MM.1S (cell line): ENCODE measurements around the gene TTC7B.

Experiments
- DNase-seq: peaks from one replicate; pipeline ENCODE4 v3.0.0-alpha.2; 2015
- H2AFZ ChIP-seq: fragments of 300-600 bp; sonication (generic); 2 replicates; pipeline ENCODE4 v1.6.0; 2016; ENCODE audit warnings: antibody characterized with exemption, low read length
- H3F3A ChIP-seq: fragments of 300-600 bp; sonication (generic); 2 replicates; pipeline ENCODE4 v1.6.1; 2016; ENCODE audit warnings: mild to moderate bottlenecking, antibody characterized with exemption, low read length, moderate library complexity, mixed read lengths; ENCODE audit not compliant: insufficient read depth
- H3K27ac ChIP-seq: fragments of 300-600 bp; sonication (generic); 2 replicates; pipeline ENCODE4 v1.5.1; 2016; ENCODE audit warnings: mild to moderate bottlenecking, low read length
- H3K27me3 ChIP-seq: fragments of 300-600 bp; sonication (generic); replicated peaks from 2 replicates; pipeline ENCODE4 v1.6.0; 2016; ENCODE audit warnings: low read length; ENCODE audit not compliant: insufficient read depth
- H3K36me3 ChIP-seq: fragments of 300-600 bp; sonication (generic); replicated peaks from 2 replicates; pipeline ENCODE4 v1.6.1; 2016; ENCODE audit warnings: mild to moderate bottlenecking, low read length, mixed read lengths; ENCODE audit not compliant: insufficient read depth
- H3K4me1 ChIP-seq: fragments of 300-600 bp; sonication (generic); 2 replicates; pipeline ENCODE4 v1.6.1; 2016; ENCODE audit warnings: low read length, mixed read lengths
- H3K4me2 ChIP-seq: fragments of 300-600 bp; sonication (generic); 2 replicates; pipeline ENCODE4 v1.6.0; 2016; ENCODE audit warnings: low read depth, low read length
- H3K4me3 ChIP-seq: fragments of 300-600 bp; sonication (generic); 2 replicates; pipeline ENCODE4 v1.5.1; 2016; ENCODE audit warnings: low read length, mixed read lengths
- H3K79me2 ChIP-seq: fragments of 300-600 bp; sonication (generic); 2 replicates; pipeline ENCODE4 v1.6.1; 2016; ENCODE audit warnings: mixed run types, low read length, mixed read lengths
- H3K9ac ChIP-seq: fragments of 300-600 bp; sonication (generic); 2 replicates; pipeline ENCODE4 v1.6.1; 2016; ENCODE audit warnings: low read length, mixed read lengths
- H3K9me2 ChIP-seq: fragments of 300-600 bp; sonication (generic); replicated peaks from 2 replicates; pipeline ENCODE4 v1.6.1; 2016; ENCODE audit warnings: mild to moderate bottlenecking, low read length, mixed read lengths; ENCODE audit not compliant: insufficient read depth
- H3K9me3 ChIP-seq: fragments of 300-600 bp; sonication (generic); replicated peaks from 2 replicates; pipeline ENCODE4 v1.6.1; 2016; ENCODE audit warnings: mild to moderate bottlenecking, low read length, mixed read lengths; ENCODE audit not compliant: insufficient read depth
- H4K20me1 ChIP-seq: fragments of 300-600 bp; sonication (generic); 2 replicates; pipeline ENCODE4 v1.6.1; 2016; ENCODE audit warnings: mild to moderate bottlenecking, low read length, moderate library complexity, mixed read lengths; ENCODE audit not compliant: insufficient read depth
- CTCF ChIP-seq: fragments of 300-600 bp; sonication (generic); IDR thresholded peaks from 2 replicates; pipeline ENCODE4 v1.5.1; 2016; ENCODE audit warnings: antibody characterized with exemption, low read length, mixed read lengths
- EZH2 ChIP-seq: fragments of 300-600 bp; sonication (generic); optimal IDR thresholded peaks from 2 replicates; pipeline ENCODE3; 2017; ENCODE audit warnings: low read depth, mild to moderate bottlenecking, antibody characterized with exemption, low read length, mixed read lengths
- EZH2phosphoT487 ChIP-seq: fragments of 300-600 bp; sonication (generic); IDR thresholded peaks from 2 replicates; pipeline ENCODE4 v1.6.1; 2018; ENCODE audit warnings: antibody characterized with exemption, low read length

The TTC7B gene

GRCh38 chr14:90544971-90545370 is 271.3 kb downstream of the TTC7B start:
- no peaks in the 10 kb centered on the region for H3K79me2 ChIP-seq
- TF ChIP-seq EZH2 (no peak), CTCF (no peak), EZH2phosphoT487 (no peak)
- H3K9me2 ChIP-seq, result no peaks in the 10 kb centered on the region
- H3K27ac ChIP-seq, result no peak overlapping the region
- H3K9ac ChIP-seq, result no peak overlapping the region
- H3K4me1 ChIP-seq, result no peaks in the 10 kb centered on the region
- no peaks in the 10 kb centered on the region for H3K27me3 ChIP-seq
- H2AFZ ChIP-seq, result no peak overlapping the region
- no peak for DNase-seq
- H3K4me2 ChIP-seq, result no peak overlapping the region
- no peaks in the 10 kb centered on the region for H3K36me3 ChIP-seq
- no peaks in the 10 kb centered on the region for H3F3A ChIP-seq
- H4K20me1 ChIP-seq, result no peaks in the 10 kb centered on the region
- H3K9me3 ChIP-seq, result no peaks in the 10 kb centered on the region
- no peak overlapping the region for H3K4me3 ChIP-seq

DNA sequence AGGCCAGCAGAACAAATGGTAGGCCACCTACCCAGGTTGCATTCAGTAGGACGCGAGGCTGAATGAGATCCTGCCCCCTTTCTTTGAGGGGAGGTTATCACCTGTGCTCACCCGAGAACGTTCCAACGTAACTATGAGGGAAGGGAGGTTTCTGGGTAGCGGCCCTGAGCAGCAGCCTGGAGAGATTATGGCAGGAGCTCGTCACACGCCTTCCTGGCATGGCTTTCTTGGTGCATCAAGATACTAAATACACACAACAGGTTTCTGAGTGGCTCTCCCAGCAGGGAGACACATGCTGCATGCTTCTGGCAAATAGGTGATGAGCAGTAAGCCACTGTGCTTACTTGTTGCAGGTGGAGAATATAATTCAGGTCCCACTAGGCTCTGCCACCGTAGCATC is 271.7 kb downstream of the TTC7B start:
- Histone ChIP-seq H3K27me3 (no peaks in the 10 kb centered on the region), H3K27ac (no peak overlapping the region), H3F3A (no peaks in the 10 kb centered on the region), H3K9me3 (no peaks in the 10 kb centered on the region), H3K4me3 (no peak overlapping the region), H3K9ac (no peak overlapping the region), H3K9me2 (no peaks in the 10 kb centered on the region), H3K4me1 (no peaks in the 10 kb centered on the region), H2AFZ (no peak overlapping the region), H3K36me3 (no peaks in the 10 kb centered on the region), H3K4me2 (no peak overlapping the region), H4K20me1 (no peaks in the 10 kb centered on the region), H3K79me2 (no peaks in the 10 kb centered on the region)
- TF ChIP-seq EZH2 (no peak), EZH2phosphoT487 (no peak), CTCF (no peak)
- no peak for DNase-seq

- Histone ChIP-seq H3K36me3 (no peaks in the 10 kb centered on the region), H3K9me3 (no peaks in the 10 kb centered on the region), H2AFZ (no peak overlapping the region), H3K27ac (no peak overlapping the region), H3K4me3 (no peak overlapping the region), H3K27me3 (no peaks in the 10 kb centered on the region), H3K4me1 (no peaks in the 10 kb centered on the region), H3K9ac (no peak overlapping the region), H3F3A (no peaks in the 10 kb centered on the region), H3K4me2 (no peak overlapping the region), H4K20me1 (no peaks in the 10 kb centered on the region), H3K9me2 (no peaks in the 10 kb centered on the region), H3K79me2 (no peaks in the 10 kb centered on the region)
- TF ChIP-seq CTCF, result no peak
- DNase-seq, result no peak
These were observed 272.4 kb downstream of the TTC7B start for GRCh38 chr14:90543876-90544275.
